K562 (cell line): ENCODE data around the gene PACRG. TPM values are rescaled to one million over a fixed set of nuclear protein-coding genes. Genes with fewer than 3 reads are reported as not detected.

ENCODE experiments used
- ATAC-seq: fragments of 200-7000 bp; cut with Tn5 transposase; 3 replicates; pipeline ENCODE4 v1.9.1; 2020; ENCODE audit warnings: moderate library complexity
- BruUV-seq: library from RNA; stranded (reverse); fragments of 400-500 nt; replicated peaks from 2 replicates; lab custom pipeline; 2021; lab: Mats Ljungman, UMichigan
- CTCF ChIA-PET: fragments of 300-600 bp; formaldehyde crosslinking; extraction: SDS; loops from one replicate; lab custom pipeline; 2021; ENCODE audit warnings: low intra/inter-chr PET ratio; lab: Yijun Ruan, JAX
- POLR2A ChIA-PET: fragments of 300-600, 350-650 bp; sonication (Branson Sonifier 250); formaldehyde crosslinking; extraction: SDS; loops from one replicate; lab custom pipeline; 2021; ENCODE audit warnings: antibody characterized with exemption, inconsistent platforms; lab: Yijun Ruan, JAX
- DNase-seq, 4 experiments: peaks; one replicate each; pipeline versions ENCODE4 v3.0.0 to v3.0.0-alpha.2; 2011 to 2018; ENCODE audit warnings: low spot score in 3 of 4, mixed read lengths in 3 of 4; ENCODE audit errors: extremely low read depth in 1 of 4
- FAIRE-seq: peaks from 2 replicates; lab custom pipeline; 2011; peaks lifted over from hg19 to GRCh38; lab: Jason Lieb, UNC
- H2AFZ ChIP-seq: 2 replicates; pipeline ENCODE4 v1.6.0; 2011; ENCODE audit warnings: low read depth, low read length, control low read depth, inconsistent platforms
- H3K27ac ChIP-seq: fragments of 200-600 bp; 3 replicates; pipeline ENCODE4 v1.8.0; 2011; ENCODE audit warnings: low read depth, mild to moderate bottlenecking, control low read depth, inconsistent platforms, low read length, moderate library complexity, mixed read lengths; ENCODE audit errors: extremely low read depth
- H3K27me3 ChIP-seq, 2 experiments: fragments of 300-600 bp in 1 of 2; 2 replicates in 1 of 2; 3 replicates in 1 of 2; pipeline versions ENCODE4 v1.6.0 to v1.8.0; 2011; ENCODE audit warnings: inconsistent platforms in 2 of 2, low read length in 2 of 2, mild to moderate bottlenecking in 1 of 2, mixed read lengths in 1 of 2, moderate library complexity in 1 of 2; ENCODE audit not compliant: control insufficient read depth in 2 of 2, insufficient read depth in 2 of 2
- H3K36me3 ChIP-seq: fragments of 300-600 bp; 3 replicates; pipeline ENCODE4 v1.8.0; 2011; ENCODE audit warnings: mild to moderate bottlenecking, low read length, inconsistent platforms; ENCODE audit not compliant: control insufficient read depth, insufficient read depth
- H3K4me1 ChIP-seq, 2 experiments: fragments of 200-600 bp in 1 of 2; replicated peaks in 1 of 2; 2 replicates in 1 of 2; 3 replicates in 1 of 2; pipeline versions ENCODE4 v1.5.1 to v1.8.0; 2011; ENCODE audit warnings: inconsistent platforms in 2 of 2, low read length in 2 of 2, mild to moderate bottlenecking in 1 of 2, mixed read lengths in 1 of 2, moderate library complexity in 1 of 2; ENCODE audit not compliant: control insufficient read depth in 2 of 2, insufficient read depth in 2 of 2
- H3K4me2 ChIP-seq: 2 replicates; pipeline ENCODE4 v1.6.1; 2011; ENCODE audit warnings: low read length, control low read depth, inconsistent platforms, mixed read lengths; ENCODE audit not compliant: insufficient read depth
- H3K4me3 ChIP-seq: fragments of 200-600 bp; sonication (generic), shearing (Covaris generic); 2 replicates; pipeline ENCODE4 v1.5.1; 2016; ENCODE audit warnings: control low read depth, inconsistent platforms
- H3K79me2 ChIP-seq: fragments of 200-600 bp; 3 replicates; pipeline ENCODE4 v1.8.0; 2011; ENCODE audit warnings: low read length, inconsistent platforms; ENCODE audit not compliant: control insufficient read depth, insufficient read depth
- H3K9ac ChIP-seq, 2 experiments: 2 replicates each; pipeline versions ENCODE4 v1.6.0 to v1.6.1; 2011; ENCODE audit warnings: low read depth in 2 of 2, low read length in 2 of 2, control low read depth in 1 of 2, inconsistent platforms in 1 of 2, mild to moderate bottlenecking in 1 of 2, mixed read lengths in 1 of 2; ENCODE audit not compliant: insufficient read depth in 1 of 2
- H3K9me1 ChIP-seq: one replicate; pipeline ENCODE4 v1.6.0; 2011; ENCODE audit warnings: inconsistent platforms, mild to moderate bottlenecking, low read length, moderate library complexity; ENCODE audit not compliant: control insufficient read depth, insufficient read depth
- H3K9me3 ChIP-seq: replicated peaks from 2 replicates; pipeline ENCODE4 v1.5.1; 2011; ENCODE audit warnings: low read depth, low read length, inconsistent platforms; ENCODE audit not compliant: control insufficient read depth, insufficient read depth
- H4K20me1 ChIP-seq: replicated peaks from 2 replicates; pipeline ENCODE4 v1.6.1; 2011; ENCODE audit warnings: low read length, inconsistent platforms, mixed read lengths; ENCODE audit not compliant: control insufficient read depth, insufficient read depth
- BRD4 ChIP-seq: fragments of 200-600 bp; sonication (generic); IDR thresholded peaks from 2 replicates; pipeline ENCODE4 v1.6.1; 2017; ENCODE audit warnings: inconsistent platforms
- MAFK ChIP-seq: IDR thresholded peaks from 2 replicates; pipeline ENCODE4 v1.6.1; 2011; ENCODE audit warnings: low read length, improper control_type of control experiment
- POLR2A ChIP-seq: fragments of 450-650 bp; conservative IDR thresholded peaks from 2 replicates; pipeline ENCODE4 v1.6.1; 2016
- RBM39 ChIP-seq: fragments of 200-400 bp; formaldehyde crosslinking; optimal IDR thresholded peaks from 2 replicates; pipeline ENCODE3; 2018; ENCODE audit warnings: low read depth, low read length
- RREB1 ChIP-seq: fragments of 250-450 bp; sonication (Bioruptor Pico); IDR thresholded peaks from 2 replicates; pipeline ENCODE4 v1.4.0; 2020
- TSC22D4 ChIP-seq: fragments of 450-650 bp; IDR thresholded peaks from 2 replicates; pipeline ENCODE4 v1.6.1; 2016; ENCODE audit warnings: missing genetic modification characterization, missing biosample characterization, control low read depth
- ZNF318 ChIP-seq, 2 experiments: fragments of 450-650 bp; IDR thresholded peaks; 2 replicates each; pipeline ENCODE4 v1.6.1; 2016; ENCODE audit warnings: mild to moderate bottlenecking in 2 of 2, borderline replicate concordance in 1 of 2, low read depth in 1 of 2, moderate library complexity in 1 of 2
- WGBS: fragments of 100-300 bp; shearing (Covaris generic); methylation state at CpG from one replicate; pipeline ENCODE4 v1.1.6; 2016; ENCODE audit warnings: low coverage, mixed read lengths; ENCODE audit not compliant: insufficient coverage; ENCODE audit errors: missing lambda C conversion rate; 5-methylcytosine and 5-hydroxymethylcytosine counted together
- in situ Hi-C: fragments of 300-500 bp; cut with MboI; formaldehyde crosslinking; loops from 4 replicates; pipeline ENCODE4 v1.15.0; 2018; ENCODE audit warnings: inconsistent platforms, mixed read lengths
- intact Hi-C: fragments of 100-400 bp; cut with micrococcal nuclease; formaldehyde crosslinking; loops from 2 replicates; pipeline ENCODE4 v1.14.2; 2022
- polyA plus RNA-seq, 8 experiments: library from polyadenylated mRNA; depleted of rRNA in 4 of 8; stranded (reverse) in 5 of 8; unstranded in 3 of 8; fragments of >200 nt; fragmentation: Nextera tagmentation in 2 of 8; fragmentation: Illumina TruSeq in 1 of 8; extraction: Ambion mirVana in 2 of 8; extraction: Trizol in 1 of 8; gene quantifications; 2 replicates each; pipeline versions ENCODE4 v1.2.1 to v1.2.3, GENCODE V29; 2011 to 2014; ENCODE audit warnings: inconsistent platforms in 1 of 8, missing spikeins in 1 of 8
- total RNA-seq, 7 experiments: library from RNA; depleted of rRNA in 6 of 7; stranded (reverse); fragments of >200 nt in 6 of 7; fragmentation: Illumina TruSeq in 2 of 7; extraction: Trizol in 2 of 7; gene quantifications; 2 replicates each; pipeline versions ENCODE4 v1.2.1 to v1.2.3, GENCODE V29; 2011 to 2021; ENCODE audit warnings: low replicate concordance in 1 of 7

The PACRG gene
- total and polyA plus RNA-seq, 9 of the 15 experiments (the other 6 are each of a cell fraction or from before 2014, with no cell fraction given): 0.04 TPM; not detected in 8

GRCh38 chr6:163255265-163255664 lies 527.5 kb downstream of the PACRG start (continued):
- TF ChIP-seq RREB1 (CRISPR knock-in tag): no peak
- TF ChIP-seq, all 486 proteins: peak for 0

- no TSS peak for BruUV-seq
- CTCF ChIA-PET: no interaction called here
- ATAC-seq (no peak), DNase-seq (no peak), FAIRE-seq (no peak)
- 4% methylated on average over 8 of the region's 8 CpGs for WGBS
- H4K20me1 ChIP-seq: no peaks in the 10 kb centered on the region
- H3K9me3 ChIP-seq: no peaks in the 10 kb centered on the region
- no peak overlapping the region for H3K9ac ChIP-seq
- in situ Hi-C loops: no loop called here
- H2AFZ ChIP-seq: no peak overlapping the region
- no peak overlapping the region for H3K4me3 ChIP-seq
- no peak overlapping the region for H3K27ac ChIP-seq
- no peaks in the 10 kb centered on the region for H3K4me1 ChIP-seq
- no peaks in the 10 kb centered on the region for H3K79me2 ChIP-seq
- no peaks in the 10 kb centered on the region for H3K36me3 ChIP-seq
- intact Hi-C loops: no loop called here
- POLR2A ChIA-PET: interaction anchor here (0.6 to 0.7 kb wide), 2 partner anchors 55 to 1158 kb away, joined by 3 read pairs; no protein-coding TSS in a partner anchor
- H3K27me3 ChIP-seq: peaks cover 39 to 57% of the 10 kb centered on the region in 2 experiments
- no peak overlapping the region for H3K4me2 ChIP-seq
- no peaks in the 10 kb centered on the region for H3K9me1 ChIP-seq
- no peak for TF ChIP-seq MAFK
- TF ChIP-seq RBM39: no peak
- no peak for TF ChIP-seq BRD4
- no peak for TF ChIP-seq TSC22D4 (tag)
- TF ChIP-seq POLR2A: no peak
- no peak for TF ChIP-seq ZNF318 (IDR thresholded peaks at IDR 0.05; ENCODE audit: borderline replicate concordance in 1 of 2, low read depth in 1 of 2)
Measured at GRCh38 chr6:163259689-163260088, 531.9 kb downstream of the PACRG start.
